Stimulated activated CD8-positive, alpha-beta memory T cell treated with anti-CD3 and anti-CD28 coated beads, Interleukin-15, amount 100 ng/mL, for 1 hour (primary cell): ENCODE data around the gene FBN3.

Experiments
- DNase-seq: peaks from one replicate; pipeline ENCODE4 v3.0.0-alpha.2; 2020; ENCODE audit warnings: low read depth

The FBN3 gene

DNA sequence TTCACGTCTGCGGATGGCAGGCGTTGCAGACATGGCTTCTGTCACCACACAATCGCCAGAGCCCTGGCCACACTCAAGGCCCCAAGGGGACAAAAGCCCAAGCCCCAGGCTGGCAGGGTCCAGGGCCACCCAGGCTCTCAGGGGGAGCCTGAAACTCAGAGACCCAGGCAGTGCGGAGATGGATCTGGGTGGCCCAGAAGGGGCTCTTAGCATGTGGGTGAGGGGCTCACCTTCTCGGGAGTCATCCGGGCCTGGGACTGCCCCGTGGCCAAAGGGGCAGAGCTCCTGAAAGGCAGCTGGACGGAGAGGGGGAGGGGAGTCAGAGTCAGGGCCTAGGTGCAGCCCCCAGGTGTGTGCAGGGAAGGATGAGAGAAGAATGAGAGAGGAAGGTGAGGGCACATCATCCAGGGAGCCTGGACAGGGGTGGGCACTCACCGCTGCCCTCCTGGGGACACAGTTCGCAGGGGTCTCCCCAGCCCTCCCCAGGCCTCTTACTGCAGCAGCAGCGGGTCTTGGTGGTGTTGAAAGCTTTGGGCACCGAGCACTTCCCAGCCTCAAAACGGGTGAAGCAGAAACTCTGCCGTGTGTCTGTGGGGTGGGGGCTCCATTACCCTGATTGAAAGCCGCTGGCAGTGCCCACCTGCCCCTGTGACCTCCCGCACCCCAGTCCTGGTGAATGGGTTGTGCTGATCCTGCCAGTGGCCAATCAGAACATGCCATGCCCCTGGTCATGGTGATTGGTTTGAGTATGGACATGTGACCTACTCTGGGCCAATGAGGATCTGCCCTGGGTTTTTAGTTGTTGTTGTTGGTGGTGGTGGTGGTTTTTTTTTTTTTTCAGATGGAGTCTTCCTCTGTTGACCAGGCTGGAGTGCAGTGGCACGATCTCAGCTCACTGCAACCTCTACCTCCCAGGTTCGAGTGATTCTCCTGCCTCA is 59.5 kb downstream of the FBN3 start:
- no peak for DNase-seq

DNA sequence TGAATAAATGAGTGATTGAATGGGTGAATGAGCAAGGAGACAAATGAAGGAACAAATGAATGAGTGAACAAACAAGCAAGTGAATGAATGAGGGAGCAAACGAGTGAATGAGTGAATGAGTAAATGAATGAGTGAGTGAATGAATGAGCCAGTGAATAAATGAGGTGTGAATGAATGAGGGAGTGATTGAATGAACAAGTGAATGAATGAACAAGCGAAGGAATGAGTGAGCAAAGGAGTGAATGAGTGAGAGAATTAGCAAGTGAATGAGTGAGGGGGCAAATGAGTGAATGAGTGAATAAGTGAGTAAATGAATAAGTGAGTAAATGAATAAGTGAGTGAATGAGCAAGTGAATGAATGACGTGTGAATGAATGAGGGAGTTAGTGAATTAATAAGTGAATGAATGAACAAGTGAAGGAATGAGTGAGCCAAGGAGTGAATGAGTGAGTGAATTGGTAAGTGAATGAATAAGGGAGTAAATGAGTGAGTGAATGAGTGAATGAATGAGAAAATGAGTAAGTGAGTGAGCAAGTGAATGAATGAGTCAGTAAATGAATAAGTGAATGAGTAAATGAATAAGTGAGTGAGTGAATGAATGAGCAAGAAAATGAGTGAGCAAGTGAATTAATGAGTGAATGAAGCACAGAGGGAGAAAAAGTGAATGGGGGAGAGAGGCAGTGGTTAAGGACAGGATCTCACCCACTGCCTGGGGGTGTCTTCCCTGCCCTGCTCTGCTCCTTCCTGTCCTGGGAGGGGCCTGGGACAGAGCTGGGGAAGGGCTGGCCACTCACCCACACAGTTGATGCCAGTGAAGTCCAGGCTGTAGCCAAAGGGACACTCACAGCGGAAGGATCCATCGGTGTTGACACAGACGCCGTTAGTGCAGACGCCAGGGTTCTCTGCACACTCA is 60.4 kb downstream of the FBN3 start:
- DNase-seq: no peak

DNA sequence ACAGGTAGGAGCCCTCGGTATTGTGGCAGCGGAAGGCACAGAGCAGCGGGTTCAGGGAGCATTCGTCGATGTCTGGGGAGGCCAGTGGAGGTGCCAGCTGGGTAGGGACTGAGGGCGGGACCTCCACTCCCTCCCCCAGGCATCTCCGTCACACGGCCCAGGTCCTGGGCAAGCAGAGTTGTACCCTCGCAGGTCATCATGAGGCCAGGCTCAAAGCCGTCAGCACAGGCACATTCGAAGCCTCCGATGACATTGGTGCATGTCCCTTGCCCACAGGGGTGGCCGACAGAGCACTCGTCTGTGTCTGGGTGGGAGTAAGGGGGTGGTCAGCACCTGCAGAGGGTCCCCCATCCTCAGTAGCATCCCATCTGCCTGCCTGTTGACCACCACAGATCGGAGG is 61.5 kb downstream of the FBN3 start:
- no peak for DNase-seq

DNA sequence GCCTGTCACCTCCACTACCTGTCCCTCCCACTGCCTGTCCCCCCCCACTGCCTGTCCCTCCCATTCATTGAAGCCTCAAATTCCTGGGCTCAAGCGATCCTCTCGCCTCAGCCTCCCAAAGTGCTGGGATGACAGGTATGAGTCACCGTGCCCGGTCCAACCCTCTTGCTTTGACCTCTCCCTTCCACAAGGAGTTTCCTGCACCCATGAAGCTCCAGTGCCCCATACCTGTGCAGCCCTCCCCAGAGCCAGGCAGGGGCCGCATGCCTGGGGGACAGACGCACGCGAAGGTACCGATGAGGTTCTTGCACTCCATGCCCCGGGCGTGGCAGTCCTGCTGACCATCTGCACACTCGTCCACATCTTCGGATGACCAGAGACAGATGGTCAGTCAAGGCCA is 62.5 kb downstream of the FBN3 start:
- DNase-seq: no peak

DNA sequence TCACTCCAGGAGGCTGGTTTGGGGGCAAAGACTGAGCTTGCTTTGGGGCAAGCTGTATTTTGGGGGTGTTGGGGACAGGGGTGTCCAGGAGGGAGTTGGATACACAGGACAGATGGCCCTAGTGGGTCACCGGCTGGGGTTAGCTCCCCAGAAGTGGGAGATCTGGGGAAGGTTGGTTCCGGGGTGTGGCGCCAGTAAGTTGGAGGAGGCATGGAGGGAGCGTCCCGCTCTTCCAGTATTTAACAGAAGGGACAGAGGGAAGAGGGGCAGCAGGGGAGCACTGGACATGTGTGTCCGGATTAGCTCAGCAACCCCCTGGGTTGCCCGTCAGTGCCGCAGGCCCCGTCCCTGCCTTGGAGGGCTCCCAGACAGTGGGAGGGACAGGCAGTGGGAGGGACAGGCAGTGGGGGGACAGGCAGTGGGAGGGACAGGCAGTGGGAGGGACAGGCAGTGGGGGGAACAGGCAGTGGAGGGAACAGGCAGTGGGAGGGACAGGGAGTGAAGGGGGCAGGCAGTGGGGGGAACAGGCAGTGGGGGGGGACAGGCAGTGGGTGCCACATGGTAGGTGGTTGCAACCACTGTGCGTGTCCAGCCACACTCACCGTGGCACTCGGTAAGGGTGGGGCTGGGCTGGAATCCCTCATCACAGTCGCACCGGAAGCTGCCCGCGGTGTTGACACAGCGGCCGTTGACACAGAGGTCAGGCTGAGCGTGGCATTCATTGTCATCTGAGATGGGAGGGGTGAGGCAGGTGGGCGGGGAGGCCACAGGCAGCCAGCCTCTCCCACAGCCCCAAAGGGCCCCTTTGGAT is 63.6 kb downstream of the FBN3 start:
- no peak for DNase-seq

DNA sequence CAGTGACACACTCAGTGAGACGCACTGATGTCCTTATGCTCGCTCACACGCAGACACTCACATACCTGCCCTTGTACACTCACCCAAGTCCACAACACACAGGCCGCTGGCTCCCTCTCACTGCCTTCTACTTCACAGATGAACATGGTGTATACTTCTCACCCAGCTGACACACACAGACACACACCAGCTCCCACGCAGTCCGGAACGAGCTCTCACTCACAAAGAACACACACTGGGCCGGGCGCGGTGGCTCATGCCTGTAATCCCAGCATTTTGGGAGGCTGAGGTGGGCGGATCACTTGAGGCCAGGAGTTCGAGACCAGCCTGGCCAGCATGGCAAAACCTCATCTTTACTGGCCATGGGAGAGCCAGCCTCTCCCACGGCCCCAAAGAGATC is 65.2 kb downstream of the FBN3 start:
- no peak for DNase-seq

DNA sequence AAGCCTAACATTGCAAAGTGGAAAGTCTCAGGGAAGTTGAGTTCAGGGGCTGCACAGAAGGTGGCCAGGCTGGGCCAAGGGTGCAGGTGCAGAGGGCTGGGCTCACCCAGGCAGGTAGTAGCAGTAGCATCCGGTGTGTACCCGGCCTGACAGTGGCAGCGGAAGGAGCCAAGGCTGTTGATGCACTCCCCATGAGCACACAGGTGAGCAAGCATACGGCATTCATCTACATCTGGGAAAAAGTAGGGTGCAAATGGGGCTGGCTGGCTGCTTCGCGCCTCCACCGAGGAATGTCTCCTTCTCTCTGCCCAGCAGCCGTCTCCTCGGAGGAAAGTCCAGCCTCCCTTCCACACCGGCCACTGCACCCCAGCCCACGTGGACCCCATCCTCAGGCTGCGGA is 66.3 kb downstream of the FBN3 start:
- DNase-seq: no peak

DNA sequence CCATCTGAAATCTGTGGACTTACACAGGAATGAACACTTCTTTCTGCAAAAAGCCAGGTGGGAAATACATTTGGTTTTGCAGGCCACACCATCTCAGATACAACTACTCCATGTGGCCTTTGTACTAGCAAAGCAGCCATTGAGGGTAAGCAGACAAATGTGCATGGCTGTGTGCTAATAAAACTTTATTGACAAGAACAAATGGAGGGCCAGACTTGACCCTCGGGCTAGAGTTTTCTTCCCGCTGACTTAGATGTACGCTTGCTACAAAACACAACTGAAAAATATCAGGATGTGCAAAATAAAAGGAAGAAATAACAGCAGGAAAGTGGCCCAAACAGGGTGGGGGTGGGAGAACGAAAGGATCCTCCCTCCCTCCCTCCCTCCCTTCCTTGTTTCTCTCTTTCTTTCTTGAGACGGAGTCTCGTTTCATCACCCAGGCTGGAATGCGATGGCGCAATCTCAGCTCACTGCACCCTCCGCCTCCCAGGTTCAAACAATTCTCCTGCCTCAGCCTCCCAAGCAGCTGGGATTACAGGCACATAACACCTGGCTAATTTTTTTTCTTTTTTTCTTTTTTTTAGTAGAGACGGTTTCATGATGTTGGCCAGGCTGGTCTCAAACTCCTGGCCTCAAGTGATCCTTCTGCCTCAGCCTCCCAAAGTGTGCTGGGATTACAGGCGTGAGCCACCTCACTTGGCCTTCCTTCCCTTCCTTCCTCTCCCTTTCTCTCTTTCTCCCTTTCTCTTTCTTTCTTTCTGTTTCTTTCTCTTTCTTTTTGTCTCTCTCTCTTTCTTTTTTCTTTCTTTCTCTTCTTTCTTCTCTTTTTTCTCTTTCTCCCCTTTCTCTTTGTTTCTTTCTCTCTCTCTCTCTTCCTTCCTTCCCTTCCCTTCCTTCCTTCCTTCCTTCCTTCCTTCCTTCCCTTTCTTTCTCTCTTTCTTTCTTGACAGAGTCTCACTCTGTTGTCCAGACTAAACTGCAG is 67.5 kb downstream of the FBN3 start:
- no peak for DNase-seq

DNA sequence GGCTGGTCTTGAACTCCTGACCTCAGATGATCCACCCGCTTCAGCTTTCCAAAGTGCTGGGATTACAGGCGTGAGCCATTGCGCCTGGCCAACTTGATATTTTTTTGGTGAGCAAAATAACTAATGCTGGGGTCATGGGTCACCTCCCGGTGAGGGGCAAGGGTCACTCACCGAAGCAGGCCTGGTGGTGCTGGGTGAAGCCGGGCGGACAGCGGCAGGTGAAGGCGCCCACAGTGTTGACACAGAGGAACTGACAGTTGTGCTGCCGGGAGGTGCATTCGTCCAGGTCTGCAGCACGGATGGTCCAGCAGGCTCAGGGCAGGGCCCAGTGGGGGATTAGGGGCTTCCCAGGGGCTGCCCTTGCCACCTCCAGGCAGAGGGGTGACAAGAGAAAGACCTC is 68.6 kb downstream of the FBN3 start:
- no peak for DNase-seq

DNA sequence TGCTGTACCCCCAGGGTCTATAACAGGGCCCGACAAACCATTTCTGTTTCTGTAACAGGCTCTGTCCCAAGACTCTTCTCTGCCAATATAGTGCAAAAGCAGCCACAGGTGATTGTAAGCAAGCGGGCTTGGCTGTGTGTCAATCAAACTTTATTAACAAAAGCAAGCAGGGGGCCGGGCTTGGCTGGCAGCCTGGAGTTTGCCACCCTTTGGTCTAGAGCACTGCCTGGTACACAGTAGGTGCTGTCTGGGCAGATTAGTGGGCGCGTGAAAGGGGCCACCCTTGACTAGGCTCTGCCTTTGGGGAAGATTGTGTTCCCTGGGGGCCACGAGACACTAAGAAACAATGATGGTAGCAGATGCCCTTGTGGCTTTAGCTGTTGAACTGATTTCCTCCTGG is 69.4 kb downstream of the FBN3 start:
- no peak for DNase-seq

DNA sequence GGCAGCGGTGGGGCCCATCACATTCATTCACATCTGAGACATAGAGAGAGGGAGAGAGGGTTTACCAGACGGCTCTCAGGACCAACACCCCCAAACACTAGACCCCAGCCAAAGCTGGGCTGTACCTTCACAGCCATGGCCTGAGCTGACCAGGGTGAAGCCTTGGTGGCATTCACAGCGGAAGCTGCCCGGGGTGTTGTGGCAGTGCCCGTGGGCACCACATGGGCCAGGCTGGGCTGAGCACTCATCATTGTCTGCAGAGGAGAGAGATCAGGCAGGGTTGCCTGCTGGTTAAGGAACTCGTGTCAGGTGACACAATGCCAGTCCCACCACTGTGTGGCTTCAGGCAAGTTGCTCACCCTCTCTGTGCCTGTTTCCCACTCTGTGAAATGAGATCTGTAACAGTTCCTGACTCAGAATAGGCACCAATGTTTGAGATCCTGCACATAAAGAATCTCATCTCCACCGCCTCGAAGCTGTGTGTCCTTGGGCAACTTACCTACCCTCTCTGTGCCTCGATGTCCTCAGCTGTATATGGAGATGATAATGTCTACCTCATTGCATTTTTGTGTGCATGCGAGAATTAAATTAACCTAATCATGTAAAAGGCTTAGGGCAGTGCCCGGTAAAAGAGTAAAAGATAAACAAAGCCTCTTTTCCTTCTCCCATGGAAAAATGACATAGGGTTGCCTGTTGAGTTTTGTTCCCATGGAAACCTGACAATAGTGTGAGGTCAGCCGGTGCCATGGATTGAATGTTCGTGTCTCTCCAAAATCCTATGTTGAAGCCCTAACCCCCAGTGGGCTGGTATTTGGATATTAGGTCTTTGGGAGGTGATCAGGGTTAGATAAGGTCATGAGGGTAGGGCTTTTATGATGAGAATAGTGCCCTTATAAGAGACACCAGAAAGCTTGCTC is 74.0 kb downstream of the FBN3 start:
- DNase-seq: no peak

DNA sequence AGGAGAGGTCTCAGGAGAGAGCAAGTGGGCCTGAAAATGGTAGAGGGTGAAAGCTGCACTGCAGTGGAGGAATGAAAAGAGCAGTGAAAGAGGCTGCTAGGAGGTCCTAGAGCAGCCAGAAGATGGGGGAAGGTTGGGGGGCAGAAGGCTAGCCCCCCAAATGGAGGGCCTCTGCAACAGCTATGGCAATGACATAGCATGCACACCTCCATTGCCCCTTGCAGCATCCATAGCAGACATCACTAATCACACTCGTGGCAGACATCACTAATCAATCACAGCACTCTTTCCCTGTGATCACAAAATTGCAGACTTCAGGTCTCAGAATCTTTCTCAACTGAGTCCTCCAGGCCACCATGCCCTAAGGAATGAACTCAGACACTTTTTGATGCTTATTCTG is 74.9 kb downstream of the FBN3 start:
- no peak for DNase-seq

DNA sequence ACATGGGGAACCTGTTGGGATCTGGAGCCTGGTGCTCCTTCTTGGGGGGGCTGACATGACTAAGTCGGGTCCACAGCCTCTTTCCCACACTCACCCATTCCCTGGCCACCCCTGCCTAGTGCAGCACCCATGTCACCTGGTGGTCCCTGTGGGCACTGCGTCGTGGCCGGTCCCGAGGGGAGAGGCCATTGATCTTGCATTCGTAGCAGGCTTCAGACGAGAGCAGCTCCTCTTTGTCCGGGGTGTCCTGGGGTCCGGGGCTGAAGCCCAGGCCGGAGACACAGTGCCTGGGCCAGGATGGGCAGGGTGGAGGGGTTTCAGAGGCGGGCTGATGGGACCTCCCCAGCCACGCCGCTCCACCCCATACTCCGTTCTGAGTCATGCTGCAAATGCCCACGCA is 77.5 kb downstream of the FBN3 start:
- no peak for DNase-seq

DNA sequence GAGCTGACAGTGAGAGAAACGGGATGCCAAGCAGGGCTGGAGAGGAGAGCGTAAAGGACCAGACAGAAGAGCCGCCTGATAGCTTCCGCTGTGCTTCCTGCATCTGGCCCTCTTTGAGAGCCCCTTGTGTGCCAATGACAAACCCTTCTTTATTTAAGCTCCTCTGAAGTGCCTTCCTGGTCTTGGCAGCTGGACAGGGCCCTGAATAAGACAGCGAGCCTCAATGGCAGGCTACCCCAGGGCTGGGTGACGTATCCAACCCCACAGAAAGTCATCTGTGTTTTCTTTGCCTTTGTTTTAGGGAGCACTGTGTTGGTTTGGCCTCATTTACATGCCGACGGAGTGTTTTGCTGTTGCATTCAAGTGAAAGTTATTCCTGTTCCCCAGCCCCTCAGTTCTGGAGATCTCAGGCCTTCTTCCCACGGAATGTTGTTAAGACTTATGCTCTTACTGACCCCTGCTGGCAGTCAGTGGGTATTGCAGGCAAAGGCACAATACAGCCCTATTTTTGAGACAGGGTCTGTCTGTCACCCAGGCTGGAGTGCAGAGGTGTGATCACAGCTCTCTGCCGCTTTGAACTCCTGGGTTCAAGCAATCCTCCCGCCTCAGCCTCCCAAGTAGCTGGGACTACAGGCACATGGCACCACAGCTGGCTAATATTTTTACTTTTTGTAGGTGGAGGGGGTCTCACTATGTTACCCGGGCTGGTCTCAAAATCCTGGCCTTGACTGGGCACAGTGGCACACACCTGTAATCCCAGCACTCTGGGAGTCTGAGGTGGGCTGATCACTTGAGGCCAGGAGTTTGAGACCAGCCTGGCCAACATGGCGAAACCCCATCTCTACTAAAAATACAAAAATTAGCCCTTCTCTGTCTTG is 80.1 kb downstream of the FBN3 start:
- no peak for DNase-seq

DNA sequence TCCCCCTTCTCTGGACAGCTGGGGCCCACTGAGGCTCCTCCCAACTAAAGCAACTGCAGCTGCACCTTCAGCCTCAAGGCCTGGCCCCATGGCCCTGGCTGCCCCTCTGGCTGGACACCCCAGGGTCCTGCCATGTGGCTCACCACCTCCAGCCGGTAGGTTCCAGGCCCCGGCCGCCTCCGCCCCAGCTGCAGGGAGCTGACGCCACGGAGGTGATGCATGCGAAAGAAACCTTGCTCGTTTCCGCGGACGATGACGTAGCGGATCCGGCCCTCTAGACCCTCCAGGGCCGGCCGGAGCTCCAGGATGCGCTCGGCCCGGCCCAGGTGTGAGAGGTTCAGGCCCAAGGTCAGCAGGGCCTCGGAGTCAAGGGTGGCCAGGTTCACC is 83.5 kb downstream of the FBN3 start:
- DNase-seq: no peak

DNA sequence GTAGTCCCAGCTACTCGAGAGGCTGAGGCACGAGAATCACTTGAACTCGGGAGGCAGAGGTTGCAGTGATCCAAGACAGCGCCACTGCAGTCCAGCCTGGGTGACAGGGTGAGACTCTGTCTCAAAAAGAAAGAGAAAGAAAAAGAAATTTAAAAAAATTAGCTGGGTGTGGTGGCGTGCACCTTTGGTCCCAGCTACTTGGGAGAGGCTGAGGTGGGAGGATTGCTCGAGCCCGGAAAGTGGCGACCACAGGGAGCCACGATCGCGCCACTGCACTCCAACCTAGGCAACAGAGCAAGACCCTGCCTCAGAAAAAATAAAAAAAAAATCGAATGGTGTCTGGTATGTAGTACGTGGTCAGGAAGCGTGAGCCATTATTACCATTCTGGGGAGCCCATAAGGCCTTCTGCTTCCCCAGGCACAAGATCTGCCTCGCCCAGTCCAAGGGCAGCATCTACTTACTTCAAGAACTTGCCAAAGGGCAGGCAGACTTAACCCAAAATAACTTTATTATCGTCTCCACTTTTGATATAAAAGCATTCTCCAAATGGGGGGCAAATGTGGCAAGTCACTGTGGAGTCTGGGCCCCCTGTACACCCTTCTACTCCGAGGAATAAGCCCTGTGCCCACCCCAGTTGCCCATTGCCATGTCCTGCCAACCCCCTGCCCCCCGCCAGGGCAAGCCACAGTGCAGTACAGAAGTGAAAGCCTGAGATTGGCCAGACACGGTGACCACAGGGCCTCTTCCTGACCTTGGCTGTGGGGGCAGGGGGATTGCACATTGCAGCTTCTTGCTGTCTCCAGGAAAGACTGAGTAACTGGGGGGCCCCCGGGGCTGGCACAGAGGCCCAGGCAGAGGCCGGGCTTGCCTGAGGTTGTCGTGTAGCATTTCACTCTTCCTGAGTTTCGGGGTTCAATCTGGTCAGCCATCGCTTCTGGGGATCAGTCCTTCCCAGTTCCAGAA is 84.2 kb downstream of the FBN3 start:
- DNase-seq: no peak

DNA sequence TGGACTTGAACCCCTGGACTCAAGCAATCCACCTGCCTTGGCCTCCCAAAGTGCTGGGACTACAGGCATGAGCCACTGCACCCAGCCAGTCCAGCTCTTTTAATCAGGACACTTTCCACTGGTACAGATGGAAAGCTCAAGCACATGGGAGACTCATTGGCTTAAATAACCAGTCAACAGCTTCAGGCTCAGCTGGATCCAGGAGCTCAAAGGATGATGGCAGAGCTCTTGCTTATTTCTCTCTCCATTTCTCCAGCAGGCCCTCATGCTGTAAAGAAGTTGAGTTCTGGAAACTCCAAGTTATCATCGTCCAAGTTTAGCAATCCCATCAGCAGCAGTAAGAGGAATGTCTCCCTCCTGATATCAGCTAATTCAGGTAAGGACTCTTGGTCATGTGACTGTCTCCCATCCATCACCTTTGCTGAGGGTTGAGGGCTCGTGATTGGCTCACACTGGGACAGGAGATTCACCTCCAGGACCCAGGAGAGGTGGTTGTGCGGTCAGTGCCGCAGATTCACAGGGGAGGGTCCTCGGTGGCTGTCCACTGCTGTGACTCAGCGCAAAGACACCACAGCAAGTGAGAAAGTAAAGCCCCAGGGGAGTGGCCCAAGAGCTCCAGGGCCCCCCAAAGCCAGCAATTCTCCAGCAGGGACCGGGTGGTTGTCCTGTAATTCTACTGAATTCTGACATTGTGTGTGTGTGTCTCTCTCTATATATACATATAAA is 91.7 kb downstream of the FBN3 start:
- DNase-seq: no peak
